ENCODE data around the gene CBFA2T3.

DNA sequence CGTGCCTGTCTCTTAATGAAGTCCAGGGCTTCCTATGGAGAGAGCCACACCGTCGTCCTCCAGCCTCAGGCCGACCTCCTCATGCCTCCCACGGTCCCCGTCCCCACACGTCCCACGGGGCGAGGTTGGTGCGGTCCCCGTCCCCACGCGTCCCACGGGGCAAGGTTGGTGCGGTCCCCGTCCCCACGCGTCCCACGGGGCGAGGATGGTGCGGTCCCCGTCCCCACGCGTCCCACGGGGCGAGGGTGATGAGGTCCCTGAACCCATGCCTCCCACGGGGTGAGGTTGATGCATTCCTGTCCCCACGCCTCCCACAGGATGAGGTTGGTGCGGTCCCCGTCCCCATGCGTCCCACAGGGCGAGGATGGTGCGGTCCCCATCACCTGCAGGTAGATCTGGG, 141.2 kb downstream of the CBFA2T3 start:
- TF ChIP-seq, protein P1, sequence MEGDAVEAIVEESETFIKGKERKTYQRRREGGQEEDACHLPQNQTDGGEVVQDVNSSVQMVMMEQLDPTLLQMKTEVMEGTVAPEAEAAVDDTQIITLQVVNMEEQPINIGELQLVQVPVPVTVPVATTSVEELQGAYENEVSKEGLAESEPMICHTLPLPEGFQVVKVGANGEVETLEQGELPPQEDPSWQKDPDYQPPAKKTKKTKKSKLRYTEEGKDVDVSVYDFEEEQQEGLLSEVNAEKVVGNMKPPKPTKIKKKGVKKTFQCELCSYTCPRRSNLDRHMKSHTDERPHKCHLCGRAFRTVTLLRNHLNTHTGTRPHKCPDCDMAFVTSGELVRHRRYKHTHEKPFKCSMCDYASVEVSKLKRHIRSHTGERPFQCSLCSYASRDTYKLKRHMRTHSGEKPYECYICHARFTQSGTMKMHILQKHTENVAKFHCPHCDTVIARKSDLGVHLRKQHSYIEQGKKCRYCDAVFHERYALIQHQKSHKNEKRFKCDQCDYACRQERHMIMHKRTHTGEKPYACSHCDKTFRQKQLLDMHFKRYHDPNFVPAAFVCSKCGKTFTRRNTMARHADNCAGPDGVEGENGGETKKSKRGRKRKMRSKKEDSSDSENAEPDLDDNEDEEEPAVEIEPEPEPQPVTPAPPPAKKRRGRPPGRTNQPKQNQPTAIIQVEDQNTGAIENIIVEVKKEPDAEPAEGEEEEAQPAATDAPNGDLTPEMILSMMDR (IDR thresholded peaks at IDR 0.05) = no peak
- TF ChIP-seq POLR2A (IDR thresholded peaks at IDR 0.05) (no peak), POLR2AphosphoS5 (IDR thresholded peaks at IDR 0.05) (no peak), EP300 (IDR thresholded peaks at IDR 0.05; ENCODE audit: low read depth) (no peak)
